Measurements from ENCODE around the gene USP27X. TPM values are rescaled to one million over a fixed set of nuclear protein-coding genes. Genes with fewer than 3 reads are reported as not detected.

The USP27X gene
- 2.3 TPM for total RNA-seq
- long read RNA-seq, partial matches to known transcripts, result 0 of 1 reads
- long read RNA-seq, other reads (novel, unspliced or antisense), result 0 of 1 reads

DNA sequence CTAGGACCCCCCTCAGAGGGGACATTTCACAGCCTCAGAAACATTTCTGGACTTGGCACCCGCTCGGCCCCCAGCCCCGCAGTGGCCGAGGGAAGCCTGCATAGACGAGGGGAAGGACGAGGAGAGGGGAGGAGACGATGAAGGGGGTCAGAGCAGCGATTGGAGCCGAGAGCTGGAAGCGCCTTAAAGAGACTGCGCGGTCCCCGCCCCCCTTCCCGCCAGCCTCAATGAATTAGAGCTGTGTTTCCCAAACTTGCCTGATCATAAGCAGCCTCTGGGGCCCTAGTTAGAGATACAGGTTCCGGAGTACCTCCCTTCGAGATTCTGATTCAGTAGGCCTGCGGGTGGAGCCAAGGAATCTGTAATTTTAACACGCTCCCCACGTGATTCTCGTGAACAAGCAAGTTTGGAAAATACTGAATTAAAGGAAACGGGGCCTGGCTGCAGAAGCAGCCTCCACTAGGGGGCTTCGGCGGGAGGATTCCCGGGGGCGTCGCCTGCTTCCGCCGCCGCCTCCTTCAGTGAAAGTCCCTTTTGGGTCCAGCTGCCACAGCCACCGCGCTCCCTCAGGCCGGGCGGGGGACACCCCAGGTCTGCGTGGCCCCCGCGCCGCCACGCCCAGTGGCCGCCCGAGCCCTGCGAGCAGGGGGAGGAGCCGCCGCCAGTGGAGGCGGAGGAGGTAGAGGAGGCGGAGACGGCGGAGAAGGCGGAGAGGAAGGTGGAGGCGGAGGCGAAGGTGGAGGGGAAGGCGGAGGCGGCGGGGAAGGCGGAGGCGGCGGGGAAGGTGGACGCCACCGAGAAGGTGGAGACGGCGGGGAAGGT, at the start of gene USP27X:
Gene USP27X, plus strand, starts transcription at position 651 of the 822 bp plus-strand sequence. CDS start 824 bp downstream, outside the sequence.
- intact Hi-C loops (cut with DNase I), result no loop called here
- peak; percentile 87 for DNase-seq (ENCODE audit: low spot score)

DNA sequence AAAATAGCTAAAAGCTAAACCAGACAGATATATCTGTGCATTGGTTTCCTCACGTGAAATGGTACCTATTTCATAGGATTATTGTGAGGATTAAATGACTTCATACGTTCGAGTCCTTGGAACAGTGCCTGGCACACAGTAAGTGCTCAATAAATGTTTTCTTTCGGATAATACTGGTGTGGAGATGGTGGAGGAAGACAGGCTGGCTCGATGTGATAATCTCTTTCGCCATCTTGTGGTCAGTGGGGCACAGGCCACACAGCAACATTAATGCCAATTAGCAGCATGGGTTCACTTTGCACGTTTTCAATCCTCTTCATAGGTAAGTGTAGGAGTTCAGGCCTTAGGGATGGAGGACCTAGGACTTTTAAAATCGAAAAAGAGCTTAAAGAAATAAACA, 40.9 kb upstream of the USP27X start:
- intact Hi-C loops (cut with DNase I), result no loop called here
- no peak for DNase-seq (ENCODE audit: low spot score)

DNA sequence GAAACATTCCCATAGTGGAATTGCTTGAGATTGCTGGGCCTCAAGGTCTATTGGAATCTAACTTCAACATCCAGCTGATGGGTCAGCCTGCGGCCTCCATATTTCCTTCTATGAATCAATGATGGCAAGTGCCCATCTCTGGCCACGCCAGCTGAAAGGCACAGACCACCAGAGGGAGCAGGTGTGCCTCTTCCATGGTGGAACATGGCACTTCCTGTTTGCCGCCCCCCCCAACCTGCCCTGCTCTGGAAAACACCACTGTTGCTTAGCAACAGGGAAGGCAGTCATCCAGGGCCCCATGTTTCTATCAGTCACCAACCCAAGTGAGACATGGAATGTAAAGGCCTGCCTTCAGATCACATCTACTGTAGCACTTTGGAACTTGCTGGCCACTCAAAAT, 38.6 kb upstream of the USP27X start:
- DNase-seq (ENCODE audit: low spot score), result no peak
- intact Hi-C loops (cut with DNase I), result no loop called here

DNA sequence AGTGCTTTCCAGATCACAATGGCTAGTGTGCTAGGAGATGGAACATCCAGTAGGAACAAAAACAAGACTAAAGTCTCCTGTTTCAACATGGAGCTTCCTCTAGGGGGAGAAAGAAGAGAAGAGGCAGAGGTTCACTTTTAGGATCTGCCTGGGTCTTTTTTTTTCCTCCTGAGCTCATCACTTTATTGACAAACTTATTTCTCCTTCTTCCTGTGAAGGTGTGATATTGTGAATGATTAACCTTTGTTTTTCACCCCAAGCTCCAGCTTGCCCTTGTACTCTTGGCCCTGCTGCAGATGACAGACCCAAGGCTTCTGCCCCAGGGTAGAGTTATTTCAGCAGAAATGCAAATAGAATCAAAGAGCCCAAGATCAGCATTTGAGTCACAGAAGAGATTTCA, 36.7 kb upstream of the USP27X start:
- intact Hi-C loops (cut with DNase I), result no loop called here

DNA sequence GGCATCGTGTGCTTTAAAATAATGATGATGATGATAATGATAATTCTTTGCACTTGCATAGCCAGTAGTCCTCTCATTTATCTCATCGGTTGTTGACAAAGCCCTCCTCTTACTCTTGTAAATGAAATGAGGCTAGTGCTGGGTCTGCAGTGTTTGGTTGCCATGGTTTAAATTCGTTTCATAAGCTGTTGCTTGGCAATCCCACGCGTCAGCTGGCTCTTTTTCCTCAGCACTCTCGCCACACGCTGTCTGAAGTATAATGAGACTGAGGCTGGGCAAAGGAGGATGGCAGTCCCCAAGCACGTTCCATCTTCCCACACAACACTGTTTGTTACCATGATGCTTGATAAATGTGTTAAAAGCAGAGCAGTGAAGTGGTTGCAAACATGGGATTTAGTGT, 34.7 kb upstream of the USP27X start:
- intact Hi-C loops (cut with DNase I), result no loop called here
- DNase-seq (ENCODE audit: low spot score), result no peak

More for the DNA sequence above, 36.7 kb upstream of the USP27X start:
- no peak for DNase-seq (ENCODE audit: low spot score)

DNA sequence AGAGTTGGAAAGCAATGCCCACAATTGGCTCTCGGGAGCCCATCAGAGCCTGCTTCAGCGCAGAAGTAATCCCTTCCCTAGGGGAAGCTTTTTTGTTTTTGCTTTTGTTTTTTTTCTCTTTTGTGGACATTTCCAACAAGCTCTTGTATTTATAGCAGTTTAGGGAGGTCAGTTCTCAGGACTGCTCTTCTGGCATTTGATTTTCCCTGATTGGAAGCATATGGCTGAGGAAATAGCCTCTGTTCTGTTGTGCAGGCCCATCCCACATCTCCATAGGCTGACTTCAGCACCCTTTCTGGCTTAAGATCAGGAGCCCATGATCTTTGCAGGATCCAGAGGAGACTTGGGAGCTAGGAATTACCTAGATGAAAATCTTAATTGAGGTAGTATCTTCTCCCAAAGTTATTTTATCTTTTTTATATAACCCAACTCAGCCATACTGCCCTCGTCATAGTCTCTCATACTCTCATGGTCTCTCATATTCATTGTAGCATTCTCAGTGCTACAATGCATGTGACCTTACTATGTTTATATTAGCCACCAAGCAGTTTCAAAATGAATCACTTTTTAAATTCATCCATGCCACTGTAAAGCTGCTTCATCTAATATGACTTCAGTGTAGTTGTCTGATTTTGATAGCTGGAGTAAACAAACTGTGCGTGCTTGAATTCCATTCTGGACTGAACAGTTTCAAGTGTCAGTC, 33.4 kb upstream of the USP27X start:
- no peak for DNase-seq (ENCODE audit: low spot score)
- intact Hi-C loops (cut with DNase I), result no loop called here

DNA sequence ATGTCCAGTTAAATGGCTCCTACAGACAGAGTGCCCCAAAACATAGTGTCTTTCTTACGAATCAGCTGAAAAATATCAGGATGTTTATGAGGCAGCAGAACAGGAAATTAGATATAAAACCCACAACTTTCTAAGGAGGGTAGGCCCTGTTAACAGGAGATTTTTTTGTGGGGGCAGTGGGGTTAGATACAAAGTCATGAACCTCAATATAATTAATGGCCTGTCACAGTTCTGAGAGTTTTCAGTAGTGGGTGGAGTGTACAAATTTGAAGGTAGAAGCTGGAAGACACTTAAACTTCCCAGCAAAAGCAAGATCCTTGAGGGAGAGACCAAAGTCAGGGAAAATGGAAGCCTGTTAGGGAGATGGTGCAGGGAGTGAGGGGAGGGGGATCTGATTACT, 32.8 kb upstream of the USP27X start:
- intact Hi-C loops (cut with DNase I), result no loop called here
- DNase-seq (ENCODE audit: low spot score), result no peak

DNA sequence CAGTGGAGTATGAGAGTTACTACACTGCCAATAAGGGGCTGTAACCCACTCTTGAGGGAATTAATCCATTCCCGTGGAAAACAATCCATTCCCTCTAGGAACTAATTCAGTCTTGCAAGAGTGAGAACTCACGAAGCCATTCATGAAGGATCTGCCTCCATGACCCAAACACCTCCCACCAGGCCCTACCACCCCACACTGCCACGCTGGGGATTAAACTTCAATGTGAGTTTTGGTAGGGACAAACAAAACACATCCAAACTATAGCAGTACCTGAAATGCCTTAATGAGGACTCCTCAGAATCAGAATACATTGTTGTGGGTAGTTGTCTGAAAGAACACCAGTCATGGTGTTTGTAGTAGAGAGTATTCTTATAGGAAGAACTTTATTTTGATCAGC, 31.0 kb upstream of the USP27X start:
- intact Hi-C loops (cut with DNase I), result no loop called here
- DNase-seq (ENCODE audit: low spot score), result no peak

DNA sequence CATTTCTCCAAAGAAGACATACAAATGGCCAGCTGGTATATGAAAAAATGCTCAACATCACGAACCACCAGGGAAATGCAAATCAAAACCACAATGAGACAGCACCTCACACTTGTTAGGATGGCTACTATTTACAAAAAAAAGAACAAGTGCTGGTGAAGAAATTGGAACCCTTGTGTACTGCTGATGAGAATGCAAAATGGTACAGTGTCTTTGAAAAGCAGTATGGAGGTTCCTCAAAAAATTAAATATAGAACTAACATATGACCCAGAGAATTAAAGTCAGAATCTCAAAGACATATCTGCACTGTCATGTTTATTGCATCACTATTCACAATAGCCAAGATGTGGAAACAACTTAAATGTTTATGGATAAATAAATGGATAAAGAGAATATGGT, 29.3 kb upstream of the USP27X start:
- intact Hi-C loops (cut with DNase I), result no loop called here
- no peak for DNase-seq (ENCODE audit: low spot score)

DNA sequence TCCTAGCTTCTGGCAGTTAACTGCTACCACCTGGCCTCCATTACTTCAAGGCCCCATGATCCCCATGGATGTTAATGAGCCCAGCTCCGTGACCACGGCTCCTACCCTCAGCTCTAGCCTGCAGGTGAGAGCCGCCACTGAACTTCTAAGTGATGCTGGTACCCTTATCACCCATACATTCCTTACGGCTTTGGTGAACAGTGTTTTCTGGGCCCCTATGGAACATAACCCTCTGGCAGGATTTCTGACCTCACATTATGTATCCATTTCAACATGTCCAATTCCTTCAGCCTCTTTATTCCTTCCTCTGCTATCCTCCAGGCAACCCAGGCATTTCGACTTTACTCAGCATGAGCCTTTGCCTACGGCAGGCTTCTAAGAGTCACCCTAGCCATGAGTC, 25.6 kb upstream of the USP27X start:
- DNase-seq (ENCODE audit: low spot score), result no peak
- intact Hi-C loops (cut with DNase I), result no loop called here

DNA sequence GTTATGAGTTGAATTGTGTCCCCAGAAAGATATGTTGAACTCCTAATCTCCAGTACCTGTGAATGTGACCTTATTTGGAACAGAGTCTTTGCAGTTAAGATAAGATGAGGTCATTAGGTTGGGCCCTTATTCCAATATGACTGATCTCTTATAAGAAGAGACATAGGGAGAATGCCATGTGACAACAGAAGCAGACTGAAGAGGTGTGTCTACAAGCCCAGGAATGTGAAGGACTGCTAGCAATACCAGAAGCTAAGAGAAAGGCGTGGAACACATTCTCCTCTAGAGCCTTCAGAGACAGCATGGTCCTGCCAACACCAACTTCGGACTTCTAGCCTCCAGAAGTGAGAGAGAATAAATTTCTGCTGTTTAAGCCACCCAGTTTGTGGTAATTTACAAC, 22.5 kb upstream of the USP27X start:
- no peak for DNase-seq (ENCODE audit: low spot score)
- intact Hi-C loops (cut with DNase I), result no loop called here

DNA sequence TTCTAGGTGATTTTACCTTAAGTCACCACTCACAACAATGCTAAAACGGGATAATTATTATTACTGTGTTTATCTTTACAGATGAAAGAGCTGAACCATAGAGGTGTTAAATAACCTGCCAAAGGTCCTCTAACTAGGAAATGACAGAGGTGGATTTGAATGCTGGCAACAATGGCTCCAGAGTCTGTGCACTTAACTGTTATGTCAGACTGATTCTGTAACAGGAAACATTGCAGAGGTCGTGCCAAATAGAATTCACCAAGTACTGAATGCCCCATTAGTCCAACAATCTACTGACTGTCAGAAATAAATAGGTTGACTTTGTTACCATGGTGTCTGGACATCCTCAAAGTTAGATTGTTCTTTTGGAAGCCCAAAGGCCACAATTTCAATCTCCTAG, 20.9 kb upstream of the USP27X start:
- intact Hi-C loops (cut with DNase I), result no loop called here
- no peak for DNase-seq (ENCODE audit: low spot score)

DNA sequence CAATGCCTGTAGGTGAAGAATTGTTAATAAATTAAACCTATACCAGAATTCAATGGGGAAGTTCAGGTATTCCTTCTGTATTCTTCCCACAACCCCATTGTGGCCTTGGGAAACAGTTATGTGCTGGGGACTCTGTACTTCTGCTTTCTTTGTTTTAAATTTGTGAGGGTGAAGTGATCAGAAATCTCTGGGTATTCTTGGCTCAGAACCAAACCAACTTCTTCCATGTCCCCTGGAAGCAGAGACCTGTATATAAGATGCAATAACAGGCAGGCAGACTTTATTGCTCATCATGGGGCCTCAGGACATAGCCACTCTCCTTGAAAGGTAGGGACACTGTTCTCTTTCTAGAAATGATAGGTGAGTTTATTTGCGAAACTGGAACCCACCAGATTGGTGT, 19.8 kb upstream of the USP27X start:
- no peak for DNase-seq (ENCODE audit: low spot score)
- intact Hi-C loops (cut with DNase I), result no loop called here

DNA sequence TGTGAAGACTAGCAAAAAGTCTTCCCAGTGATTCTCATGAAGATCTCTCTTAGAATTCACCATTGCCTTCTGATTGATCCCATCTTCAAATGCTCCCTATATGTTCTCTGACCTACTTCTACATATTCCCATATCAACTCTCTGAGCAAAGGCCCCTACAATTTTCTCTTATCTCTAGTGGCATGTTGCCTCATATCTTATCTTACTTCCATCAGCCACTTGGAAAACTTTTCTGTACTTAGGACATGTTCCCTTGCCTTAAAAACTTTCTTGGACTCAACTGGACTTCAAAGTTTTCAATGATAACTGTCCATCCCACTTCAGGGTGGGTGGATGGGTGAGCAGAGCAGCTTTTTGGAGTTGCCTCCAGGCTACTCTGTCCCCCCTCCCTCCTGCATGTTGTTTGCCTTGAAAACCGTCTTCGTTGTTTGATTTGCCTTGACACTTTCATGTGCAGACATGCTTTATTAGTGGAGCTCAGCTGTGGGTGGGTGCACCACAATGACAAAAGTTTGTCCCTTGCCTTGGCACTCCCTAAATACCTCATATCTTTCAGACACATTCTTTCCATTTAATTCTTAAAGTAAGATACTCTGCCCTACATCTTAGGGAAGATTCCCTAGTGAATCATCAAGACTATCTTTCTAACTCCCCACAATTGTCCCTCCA, 18.3 kb upstream of the USP27X start:
- intact Hi-C loops (cut with DNase I), result no loop called here
- no peak for DNase-seq (ENCODE audit: low spot score)

DNA sequence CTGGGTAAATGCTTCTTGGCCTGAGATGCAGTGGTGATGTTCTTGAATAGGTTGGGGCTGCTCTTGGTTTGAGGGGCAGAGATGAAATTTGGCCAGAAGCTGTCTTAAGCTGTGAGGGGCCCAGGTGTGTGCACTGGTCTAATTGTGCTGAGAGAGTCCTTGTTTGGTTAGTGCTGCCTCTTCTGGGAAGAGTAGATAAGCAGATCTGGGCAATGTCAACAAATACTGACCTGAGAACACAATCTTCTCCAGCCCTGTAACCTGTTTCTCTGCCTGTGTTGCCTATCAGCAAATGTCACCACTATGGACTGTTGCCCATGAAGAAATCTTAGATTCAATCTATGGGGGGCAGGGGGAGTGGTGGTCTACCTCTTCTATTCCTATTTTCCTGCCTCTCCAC, 17.2 kb upstream of the USP27X start:
- no peak for DNase-seq (ENCODE audit: low spot score)
- intact Hi-C loops (cut with DNase I), result no loop called here

DNA sequence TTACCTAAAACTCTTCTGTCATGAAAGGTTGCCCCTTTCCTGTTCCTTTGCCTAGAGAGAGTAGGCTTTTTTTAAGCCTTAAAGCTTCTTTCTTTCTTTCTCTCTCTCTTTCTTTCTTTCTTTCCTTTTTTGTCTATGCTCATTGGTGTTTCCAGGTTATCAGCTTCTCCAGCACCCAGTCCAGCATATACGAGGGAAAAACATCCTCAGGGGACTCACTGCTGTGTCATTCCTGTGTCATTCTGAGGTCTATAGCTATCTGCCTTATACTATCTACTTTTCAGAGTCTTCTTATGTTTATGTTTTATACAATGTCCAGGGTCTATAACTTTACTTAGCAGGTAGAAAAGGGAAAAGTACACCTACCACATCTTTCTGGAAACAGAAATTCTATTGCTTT, 10.5 kb upstream of the USP27X start:
- intact Hi-C loops (cut with DNase I), result no loop called here
- DNase-seq (ENCODE audit: low spot score), result no peak

DNA sequence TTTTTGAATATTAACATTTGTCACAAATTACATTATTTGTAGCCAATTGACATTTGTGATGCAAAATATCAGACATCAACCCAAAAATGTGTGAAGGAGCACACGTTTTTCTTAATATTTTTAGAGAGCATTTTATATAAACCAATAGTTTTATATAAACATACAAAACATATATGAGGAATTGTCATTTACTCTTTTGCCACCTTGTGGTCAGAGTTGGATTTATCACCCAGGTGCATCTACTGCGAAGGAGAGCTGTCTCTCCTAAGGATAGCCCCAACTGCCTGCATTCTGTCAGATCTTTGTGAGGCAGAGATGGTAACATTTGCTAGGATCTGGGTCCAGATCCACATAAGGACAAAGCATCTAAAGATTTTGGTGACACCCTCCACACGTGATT, 2.5 kb upstream of the USP27X start:
- intact Hi-C loops (cut with DNase I), result no loop called here
- DNase-seq (ENCODE audit: low spot score), result no peak

DNA sequence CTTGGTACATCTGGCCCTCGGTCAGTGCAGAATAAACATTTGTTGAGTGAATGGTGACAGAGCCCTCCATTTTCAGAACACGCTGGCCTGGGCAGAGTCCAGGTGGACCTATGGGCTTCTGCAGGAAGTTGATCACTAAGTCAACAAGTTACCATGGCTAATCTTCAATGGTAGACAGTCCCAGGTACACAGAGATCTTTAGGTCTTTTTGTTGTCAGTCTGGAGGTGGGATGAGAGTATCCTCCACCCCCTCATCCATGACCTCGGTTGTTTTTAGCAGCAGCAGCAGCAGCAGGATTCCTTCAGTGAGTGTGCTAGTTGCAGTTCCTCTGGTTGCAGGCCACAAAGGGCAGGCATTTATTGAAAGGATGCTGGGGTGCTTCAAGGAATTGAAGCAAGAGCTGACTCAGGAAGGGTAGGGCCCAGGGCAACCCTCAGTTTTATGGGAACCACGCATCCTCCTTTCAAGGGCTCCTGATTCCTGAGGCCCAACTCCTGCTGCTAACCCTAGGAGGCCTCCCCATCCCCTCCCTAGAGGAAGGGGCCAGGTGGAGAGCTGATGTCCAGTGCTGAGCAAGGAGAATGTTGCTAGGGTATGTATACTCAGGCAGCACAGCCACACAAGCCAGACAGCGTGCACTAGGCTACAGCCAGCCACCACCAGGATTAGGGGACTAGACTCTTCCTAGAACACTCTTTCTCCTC, 1.7 kb upstream of the USP27X start:
- intact Hi-C loops (cut with DNase I), result no loop called here
- no peak for DNase-seq (ENCODE audit: low spot score)

DNA sequence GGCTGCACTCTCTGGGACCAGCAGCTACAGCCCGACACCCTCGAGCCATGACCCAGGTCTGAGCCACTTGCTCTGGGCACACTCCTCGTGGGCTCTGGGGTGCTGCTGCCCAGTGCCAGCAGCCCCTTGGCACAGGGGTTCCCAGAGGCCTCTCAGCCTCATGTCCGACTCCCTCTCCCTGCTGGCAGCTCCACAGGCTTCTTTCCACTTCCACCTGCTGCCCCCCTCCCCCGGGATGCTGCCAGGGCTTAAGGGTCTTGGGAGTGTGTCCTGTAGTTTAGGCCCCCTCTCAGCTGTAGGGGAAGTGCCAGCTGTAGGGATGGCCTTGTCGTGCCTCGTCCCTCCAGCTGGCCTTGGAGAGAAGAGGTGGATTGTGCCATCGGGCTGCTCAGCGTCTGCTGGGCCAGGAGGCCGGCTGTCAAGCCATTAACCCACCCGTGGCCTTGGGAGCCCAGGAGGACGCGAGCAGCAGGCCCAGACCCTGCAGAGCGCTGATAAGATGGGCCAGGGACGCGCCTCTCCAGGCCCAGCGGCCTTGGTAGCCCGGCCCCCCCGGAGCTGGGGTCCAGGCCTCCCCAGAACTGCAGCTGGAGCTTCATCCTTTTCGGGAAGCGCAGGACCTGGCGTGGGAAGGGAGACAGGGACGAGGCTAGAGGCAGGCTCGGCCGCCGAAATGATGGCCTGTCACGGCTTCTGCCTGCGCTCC, 1.0 kb upstream of the USP27X start:
- no peak for DNase-seq (ENCODE audit: low spot score)
- intact Hi-C loops (cut with DNase I), result no loop called here
